IMR-90 (cell line): Measurements from ENCODE around the gene LDB2. TPM values are rescaled to one million over a fixed set of nuclear protein-coding genes. Genes with fewer than 3 reads are reported as not detected.

Source experiments
- ATAC-seq: fragments of 200-7000 bp; cut with Tn5 transposase; 2 replicates; pipeline ENCODE4 v1.9.1; 2020; ENCODE audit warnings: low read depth, mild to moderate bottlenecking, moderate library complexity
- BruUV-seq: library from RNA; stranded (reverse); fragments of 400-500 nt; replicated peaks from 2 replicates; lab custom pipeline; 2021; lab: Mats Ljungman, UMichigan
- CTCF ChIA-PET: fragments of 300-600 bp; formaldehyde crosslinking; extraction: SDS; loops from one replicate; lab custom pipeline; 2021; ENCODE audit warnings: antibody characterized with exemption; lab: Yijun Ruan, JAX
- POLR2A ChIA-PET: fragments of 300-600 bp; sonication (Branson Sonifier 250); formaldehyde crosslinking; loops from one replicate; lab custom pipeline; 2022; ENCODE audit warnings: antibody characterized with exemption; ENCODE audit not compliant: unreplicated experiment; lab: Charles Lee
- DNase-seq: peaks from one replicate; pipeline ENCODE4 v3.0.0; 2013
- H2AFZ ChIP-seq: replicated peaks from 2 replicates; pipeline ENCODE3; 2013; ENCODE audit warnings: low read length, mild to moderate bottlenecking; ENCODE audit not compliant: poor library complexity
- H2AK5ac ChIP-seq: 2 replicates; pipeline ENCODE4 v1.6.1; 2013; ENCODE audit warnings: low read depth, low read length, inconsistent platforms
- H2AK9ac ChIP-seq: replicated peaks from 2 replicates; pipeline ENCODE3; 2013; ENCODE audit warnings: mild to moderate bottlenecking, low read depth, low read length, moderate library complexity; ENCODE audit not compliant: poor library complexity
- H2BK120ac ChIP-seq: 2 replicates; pipeline ENCODE4 v1.6.1; 2013; ENCODE audit warnings: low read depth, low read length, inconsistent platforms
- H2BK15ac ChIP-seq: 3 replicates; pipeline ENCODE4 v1.6.1; 2013; ENCODE audit warnings: low read depth, low read length, inconsistent platforms
- H2BK20ac ChIP-seq: 2 replicates; pipeline ENCODE4 v1.6.1; 2013; ENCODE audit warnings: low read depth, mild to moderate bottlenecking, inconsistent platforms, low read length, moderate library complexity
- H2BK5ac ChIP-seq: 2 replicates; pipeline ENCODE4 v1.6.1; 2013; ENCODE audit warnings: mild to moderate bottlenecking, low read depth, low read length, inconsistent platforms; ENCODE audit not compliant: poor library complexity, severe bottlenecking
- H3K14ac ChIP-seq: replicated peaks from 2 replicates; pipeline ENCODE4 v1.6.1; 2013; ENCODE audit warnings: low read depth, low read length, inconsistent platforms
- H3K18ac ChIP-seq: 2 replicates; pipeline ENCODE4 v1.6.1; 2013; ENCODE audit warnings: low read depth, low read length, control low read depth
- H3K23ac ChIP-seq: 2 replicates; pipeline ENCODE4 v1.6.1; 2013; ENCODE audit warnings: low read depth, low read length, inconsistent platforms
- H3K27ac ChIP-seq: 2 replicates; pipeline ENCODE4 v1.5.1; 2013; ENCODE audit warnings: mild to moderate bottlenecking, control low read depth, low read length; ENCODE audit not compliant: insufficient read depth
- H3K27me3 ChIP-seq: 2 replicates; pipeline ENCODE4 v1.6.1; 2013; ENCODE audit warnings: low read length; ENCODE audit not compliant: control insufficient read depth, insufficient read depth
- H3K36me3 ChIP-seq: 2 replicates; pipeline ENCODE4 v1.6.1; 2013; ENCODE audit warnings: low read length, mixed read lengths; ENCODE audit not compliant: control insufficient read depth, insufficient read depth
- H3K4ac ChIP-seq: 2 replicates; pipeline ENCODE4 v1.6.1; 2013; ENCODE audit warnings: low read depth, low read length, inconsistent platforms
- H3K4me1 ChIP-seq: 2 replicates; pipeline ENCODE4 v1.6.1; 2013; ENCODE audit warnings: low read length, mixed read lengths; ENCODE audit not compliant: control insufficient read depth, insufficient read depth
- H3K4me2 ChIP-seq: 2 replicates; pipeline ENCODE4 v1.6.1; 2013; ENCODE audit warnings: low read depth, mild to moderate bottlenecking, control low read depth, low read length, moderate library complexity
- H3K4me3 ChIP-seq: 2 replicates; pipeline ENCODE4 v1.5.1; 2013; ENCODE audit warnings: low read depth, mild to moderate bottlenecking, control low read depth, low read length, moderate library complexity; ENCODE audit not compliant: insufficient read depth
- H3K56ac ChIP-seq: 2 replicates; pipeline ENCODE4 v1.6.1; 2013; ENCODE audit warnings: low read length, inconsistent platforms; ENCODE audit not compliant: insufficient read depth; ENCODE audit errors: extremely low read depth
- H3K79me1 ChIP-seq, 2 experiments: 2 replicates each; pipeline ENCODE4 v1.6.1; 2013; ENCODE audit warnings: low read length in 2 of 2, inconsistent platforms in 1 of 2, low read depth in 1 of 2
- H3K9ac ChIP-seq: 2 replicates; pipeline ENCODE4 v1.6.1; 2013; ENCODE audit warnings: low read depth, low read length, control low read depth
- H3K9me1 ChIP-seq: 2 replicates; pipeline ENCODE4 v1.6.1; 2013; ENCODE audit warnings: low read length, inconsistent platforms; ENCODE audit not compliant: insufficient read depth
- H3K9me3 ChIP-seq: 2 replicates; pipeline ENCODE4 v1.6.1; 2013; ENCODE audit warnings: low read length; ENCODE audit not compliant: control insufficient read depth, insufficient read depth
- H4K20me1 ChIP-seq: 2 replicates; pipeline ENCODE4 v1.6.1; 2013; ENCODE audit warnings: low read length, inconsistent platforms; ENCODE audit not compliant: insufficient read depth
- H4K5ac ChIP-seq: 2 replicates; pipeline ENCODE4 v1.6.1; 2013; ENCODE audit warnings: mild to moderate bottlenecking, low read depth, low read length, control low read depth
- H4K8ac ChIP-seq, 2 experiments: 2 replicates each; pipeline ENCODE4 v1.6.1; 2013; ENCODE audit warnings: low read depth in 2 of 2, low read length in 2 of 2, control low read depth in 1 of 2, inconsistent platforms in 1 of 2
- H4K91ac ChIP-seq: 2 replicates; pipeline ENCODE4 v1.6.1; 2013; ENCODE audit warnings: low read depth, low read length, inconsistent platforms; ENCODE audit not compliant: insufficient read depth
- CEBPB ChIP-seq: IDR thresholded peaks from 2 replicates; pipeline ENCODE4 v1.6.1; 2012; ENCODE audit warnings: low read depth, low read length, improper control_type of control experiment
- MAZ ChIP-seq: IDR thresholded peaks from 2 replicates; pipeline ENCODE4 v1.6.1; 2012; ENCODE audit warnings: low read depth, mild to moderate bottlenecking, low read length, improper control_type of control experiment, moderate library complexity, borderline replicate concordance
- RCOR1 ChIP-seq: IDR thresholded peaks from 2 replicates; pipeline ENCODE4 v1.6.1; 2012; ENCODE audit warnings: mild to moderate bottlenecking, low read length, improper control_type of control experiment; ENCODE audit not compliant: insufficient replicate concordance
- WGBS, 2 experiments: methylation state at CpG; one replicate each; pipeline versions ENCODE4 v1.1.5 to v1.1.7; 2013; ENCODE audit warnings: missing lambda C conversion rate in 2 of 2; ENCODE audit not compliant: insufficient read length in 1 of 2; ENCODE audit errors: extremely low coverage in 2 of 2; 5-methylcytosine and 5-hydroxymethylcytosine counted together
- dilution Hi-C: fragments of 300-500 bp; cut with HindIII; formaldehyde crosslinking; loops from one replicate; pipeline ENCODE4 v1.14.3; 2018; ENCODE audit warnings: low sequenced_read_pairs; ENCODE audit not compliant: unreplicated experiment
- in situ Hi-C: fragments of 300-500 bp; cut with MboI; formaldehyde crosslinking; loops from 3 replicates; pipeline ENCODE4 v1.14.3; 2019; ENCODE audit warnings: low sequenced_read_pairs, inconsistent platforms, mixed read lengths
- intact Hi-C: fragments of 100-400 bp; cut with micrococcal nuclease; formaldehyde crosslinking; loops from 2 replicates; pipeline ENCODE4 v1.10.0; 2022
- polyA plus RNA-seq, 3 experiments: library from polyadenylated mRNA; depleted of rRNA; stranded (reverse); fragments of >200 nt; gene quantifications; 2 replicates each; pipeline ENCODE4 v1.2.3, GENCODE V29; 2012; ENCODE audit warnings: low replicate concordance in 1 of 3
- total RNA-seq: library from RNA; depleted of rRNA; stranded (reverse); fragments of >200 nt; gene quantifications from 2 replicates; pipeline ENCODE4 v1.2.3, GENCODE V29; 2012

Gene LDB2
- total and polyA plus RNA-seq, 2 of the 4 experiments (the other 2 are of a cell fraction) = 67.9 to 116 TPM

DNA sequence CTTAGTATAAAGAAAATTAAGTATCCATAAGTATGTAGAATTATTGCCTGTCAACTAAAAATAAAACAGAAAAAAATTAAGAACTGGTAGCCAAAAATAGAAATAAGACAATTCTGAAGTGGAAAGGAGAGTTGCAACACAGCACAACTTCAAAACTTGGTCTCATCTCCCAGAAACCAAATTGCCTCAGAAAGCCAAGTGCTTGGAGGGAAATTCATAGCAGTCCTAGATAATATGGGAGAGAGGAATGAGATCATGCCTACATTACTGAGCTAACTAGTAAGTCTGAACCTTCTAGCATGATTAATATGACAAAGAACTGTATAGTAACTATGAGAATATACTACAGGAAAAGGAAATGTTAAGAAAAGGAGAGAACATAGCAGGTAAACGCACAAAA, 256.5 kb downstream of the LDB2 start:
- intact Hi-C loops = loop anchor here (2.0 to 5.0 kb wide), 2 partner anchors 683 to 805 kb away; no protein-coding TSS in a partner anchor
- POLR2A ChIA-PET = interaction anchor here (0.6 kb wide), 1 partner anchor 106 kb away, joined by 3 read pairs; no protein-coding TSS in a partner anchor
- BruUV-seq = no TSS peak

More for the DNA sequence above, 256.5 kb downstream of the LDB2 start:
- Histone ChIP-seq H2AFZ (no peak overlapping the region), H3K4ac (no peak overlapping the region), H3K27me3 (no peaks in the 10 kb centered on the region), H3K9me1 (no peaks in the 10 kb centered on the region), H3K4me3 (no peak overlapping the region), H3K18ac (no peak overlapping the region), H3K9ac (no peak overlapping the region), H4K5ac (no peak overlapping the region), H3K4me1 (no peaks in the 10 kb centered on the region), H4K91ac (no peak overlapping the region), H4K8ac (no peak overlapping the region), H3K9me3 (no peaks in the 10 kb centered on the region), H2BK5ac (no peak overlapping the region), H4K20me1 (no peaks in the 10 kb centered on the region), H2AK9ac (no peak overlapping the region), H3K56ac (no peak overlapping the region), H3K36me3 (no peaks in the 10 kb centered on the region), H3K14ac (no peak overlapping the region), H2BK120ac (no peak overlapping the region), H2BK15ac (no peak overlapping the region), H3K23ac (no peak overlapping the region), H2AK5ac (no peak overlapping the region), H3K27ac (no peak overlapping the region), H3K4me2 (no peak overlapping the region), H2BK20ac (no peak overlapping the region), H3K79me1 (no peaks in the 10 kb centered on the region; a peak in 1 of 4 replicates)
- WGBS, 2 experiments = no CpG with 5 or more reads among the region's 1 CpG
- TF ChIP-seq CEBPB = peak; percentile 80
- TF ChIP-seq RCOR1 = no peak
- no peak for TF ChIP-seq MAZ
- CTCF ChIA-PET = no interaction called here
- ATAC-seq (peak; percentile 42), DNase-seq (peak; percentile 78)
- dilution Hi-C loops (no loop called here), in situ Hi-C loops (loop anchor here (10.0 kb wide), 1 partner anchor 683 kb away; no protein-coding TSS in a partner anchor)
